Mesodermal cell (in vitro differentiated cells): Measurements from ENCODE around the gene ZFAND4.
"Not testable (repeated sequence)": the region's sequence is repeated elsewhere in the genome, so short reads cannot be mapped to it uniquely, and the experiment has no call there.

Experiments
- H3K27ac ChIP-seq: 2 replicates; pipeline ENCODE4 v1.7.0; 2013; ENCODE audit warnings: mild to moderate bottlenecking, low read depth, low read length, moderate library complexity; ENCODE audit not compliant: severe bottlenecking
- H3K36me3 ChIP-seq: 2 replicates; pipeline ENCODE4 v1.7.1; 2013; ENCODE audit warnings: mild to moderate bottlenecking, low read length, moderate library complexity; ENCODE audit not compliant: control insufficient read depth, insufficient read depth
- H3K4me1 ChIP-seq: one replicate; pipeline ENCODE4 v1.7.1; 2013; ENCODE audit warnings: mild to moderate bottlenecking, low read length; ENCODE audit not compliant: insufficient read depth, control insufficient read depth, poor library complexity, severe bottlenecking
- H3K4me3 ChIP-seq: 2 replicates; pipeline ENCODE4 v1.7.0; 2013; ENCODE audit warnings: low read length, control low read depth, mild to moderate bottlenecking; ENCODE audit not compliant: insufficient read depth, poor library complexity, severe bottlenecking; ENCODE audit errors: extremely low read depth
- H3K9me3 ChIP-seq: 2 replicates; pipeline ENCODE4 v1.7.1; 2013; ENCODE audit warnings: mild to moderate bottlenecking, low read length, moderate library complexity; ENCODE audit not compliant: control insufficient read depth
- WGBS, 2 experiments: methylation state at CpG; one replicate each; pipeline ENCODE4 v1.1.5; 2013; ENCODE audit warnings: missing lambda C conversion rate in 2 of 2; ENCODE audit not compliant: insufficient coverage in 2 of 2; 5-methylcytosine and 5-hydroxymethylcytosine counted together

Gene ZFAND4

GRCh38 chr10:45669897-45670296 is 2.7 kb downstream of the ZFAND4 start:
- not testable (repeated sequence) for H3K4me3 ChIP-seq, H3K36me3 ChIP-seq, H3K27ac ChIP-seq, H3K4me1 ChIP-seq, H3K9me3 ChIP-seq
- WGBS, 2 experiments, result 60% methylated on average over 1 of the region's 3 CpGs; no CpG with 5 or more reads in 1 of the 2 experiments

GRCh38 chr10:45660876-45661411 is 11.6 kb downstream of the ZFAND4 start:
- Histone ChIP-seq H3K9me3 (no peaks in the 10 kb centered on the region), H3K4me3 (no peak overlapping the region), H3K4me1 (no peaks in the 10 kb centered on the region), H3K27ac (no peak overlapping the region), H3K36me3 (no peaks in the 10 kb centered on the region)
- 86 to 90% methylated on average over 1 of the region's 2 CpGs for WGBS, 2 experiments

GRCh38 chr10:45657033-45657926 is 15.3 kb downstream of the ZFAND4 start:
- 82 to 83% methylated on average over 1 to 3 of the region's 6 CpGs for WGBS, 2 experiments
- Histone ChIP-seq H3K4me1 (no peaks in the 10 kb centered on the region), H3K4me3 (no peak overlapping the region), H3K36me3 (no peaks in the 10 kb centered on the region), H3K9me3 (no peaks in the 10 kb centered on the region), H3K27ac (no peak overlapping the region)

- Histone ChIP-seq H3K4me3 (no peak overlapping the region), H3K9me3 (no peaks in the 10 kb centered on the region), H3K36me3 (no peaks in the 10 kb centered on the region), H3K27ac (no peak overlapping the region), H3K4me1 (no peaks in the 10 kb centered on the region)
Measured at GRCh38 chr10:45655219-45655618, 17.4 kb downstream of the ZFAND4 start.

- 79% methylated on average over 2 of the region's 2 CpGs; no CpG with 5 or more reads in 1 of the 2 experiments for WGBS, 2 experiments
- H3K4me1 ChIP-seq, H3K4me3 ChIP-seq, H3K36me3 ChIP-seq, H3K9me3 ChIP-seq, H3K27ac ChIP-seq: not testable (repeated sequence)
Measured at GRCh38 chr10:45654753-45655141, 17.8 kb downstream of the ZFAND4 start.

GRCh38 chr10:45653454-45653853 is 19.1 kb downstream of the ZFAND4 start:
- no peaks in the 10 kb centered on the region for H3K9me3 ChIP-seq
- 58 to 94% methylated on average over 2 of the region's 2 CpGs for WGBS, 2 experiments
- H3K4me3 ChIP-seq, result no peak overlapping the region
- no peak overlapping the region for H3K27ac ChIP-seq
- no peaks in the 10 kb centered on the region for H3K36me3 ChIP-seq
- no peaks in the 10 kb centered on the region for H3K4me1 ChIP-seq

- WGBS, 2 experiments, result no CpG with 5 or more reads among the region's 1 CpG
- no peak overlapping the region for H3K4me3 ChIP-seq
Measured at GRCh38 chr10:45652511-45652910, 20.1 kb downstream of the ZFAND4 start.

GRCh38 chr10:45649296-45649695 is 23.3 kb downstream of the ZFAND4 start:
- Histone ChIP-seq H3K27ac (no peak overlapping the region), H3K36me3 (peaks cover 3% of the 10 kb centered on the region), H3K9me3 (no peaks in the 10 kb centered on the region), H3K4me1 (no peaks in the 10 kb centered on the region), H3K4me3 (no peak overlapping the region)
- no CpG with 5 or more reads among the region's 2 CpGs for WGBS, 2 experiments

More at GRCh38 chr10:45652511-45652910, 20.1 kb downstream of the ZFAND4 start:
- Histone ChIP-seq H3K27ac (no peak overlapping the region), H3K9me3 (no peaks in the 10 kb centered on the region), H3K4me1 (no peaks in the 10 kb centered on the region), H3K36me3 (no peaks in the 10 kb centered on the region)

- no peak overlapping the region for H3K4me3 ChIP-seq
- H3K36me3 ChIP-seq, result peaks cover 3% of the 10 kb centered on the region
- no peaks in the 10 kb centered on the region for H3K9me3 ChIP-seq
- no peaks in the 10 kb centered on the region for H3K4me1 ChIP-seq
- H3K27ac ChIP-seq, result no peak overlapping the region
- 94 to 95% methylated on average over 2 of the region's 2 CpGs for whole genome bisulfite sequencing, 2 experiments
Measured at GRCh38 chr10:45647118-45647517, 25.5 kb downstream of the ZFAND4 start.

GRCh38 chr10:45646384-45647050 is 26.1 kb downstream of the ZFAND4 start:
- WGBS, 2 experiments, result 88 to 100% methylated on average over 4 of the region's 4 CpGs
- peaks cover 3% of the 10 kb centered on the region for H3K36me3 ChIP-seq
- H3K9me3 ChIP-seq, result no peaks in the 10 kb centered on the region
- no peak overlapping the region for H3K4me3 ChIP-seq
- H3K4me1 ChIP-seq, result no peaks in the 10 kb centered on the region
- no peak overlapping the region for H3K27ac ChIP-seq

GRCh38 chr10:45644527-45644926 is 28.0 kb downstream of the ZFAND4 start:
- H3K4me3 ChIP-seq, result no peak overlapping the region
- H3K4me1 ChIP-seq, result no peaks in the 10 kb centered on the region
- no CpG with 5 or more reads among the region's 1 CpG for WGBS, 2 experiments
- no peak overlapping the region for H3K27ac ChIP-seq
- peaks cover 3% of the 10 kb centered on the region for H3K36me3 ChIP-seq
- H3K9me3 ChIP-seq, result no peaks in the 10 kb centered on the region
